ENCODE measurements around the gene LRIG3. TPM values are rescaled to one million over a fixed set of nuclear protein-coding genes. Genes with fewer than 3 reads are reported as not detected.

The LRIG3 gene
- total RNA-seq, 1 donor from 2014 or later = 80.9 TPM

DNA sequence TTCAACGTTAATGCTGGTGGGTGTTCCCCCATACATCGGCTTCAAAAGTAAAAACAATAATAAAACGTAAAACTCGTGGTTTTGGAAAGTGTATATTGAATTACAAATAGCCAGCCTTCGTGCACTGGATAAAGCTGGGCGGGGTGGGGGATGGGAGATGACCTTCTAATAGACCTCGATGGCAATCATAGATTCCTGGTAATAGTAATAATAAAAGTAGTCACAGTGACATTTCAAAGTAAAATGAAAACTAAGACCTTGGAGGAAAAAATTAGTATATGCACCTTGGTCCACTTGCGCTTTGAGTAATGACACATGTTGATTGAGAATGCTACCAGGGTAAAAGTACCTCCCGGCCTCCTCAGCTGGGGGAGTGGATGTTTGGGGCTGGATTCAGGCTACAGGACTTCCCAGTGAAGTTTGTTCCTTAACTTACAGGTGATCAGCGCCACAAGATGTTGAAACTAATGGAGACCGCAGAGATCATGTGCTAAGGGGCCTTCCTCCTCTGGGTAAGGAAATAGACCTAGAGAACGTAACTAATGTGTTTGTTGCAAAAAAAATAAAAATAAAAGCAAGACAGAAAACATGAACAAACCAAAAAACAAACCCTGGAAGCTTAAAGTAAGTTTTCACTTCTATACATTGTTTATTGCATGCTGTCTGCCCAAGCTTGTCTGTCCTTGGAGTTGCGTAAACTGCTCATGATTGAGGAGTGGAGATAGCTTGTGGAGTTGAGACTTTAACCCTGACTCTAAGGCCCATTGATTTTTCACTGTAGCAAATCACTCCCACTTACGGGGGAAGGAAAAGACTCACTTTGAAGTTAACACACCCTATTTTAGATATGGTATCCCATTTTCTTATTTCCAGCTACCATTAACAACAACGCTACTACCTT, 907 bp upstream of the LRIG3 start:
- peak overlapping the region; percentile 91 to 97 (median 94) for H3K9ac ChIP-seq (ENCODE audit: low read depth in 1 of 3, low read length in 3 of 3)
- peaks cover 0 to 8% (median 2%) of the 10 kb centered on the region in 3 donors for H3K4me1 ChIP-seq (ENCODE audit: control insufficient read depth in 3 of 3, insufficient read depth in 3 of 3, low read length in 3 of 3)
- H3K4me3 ChIP-seq (ENCODE audit: low read length in 3 of 3) = peak overlapping the region; percentile 90 to 99 (median 93)
- H3K9me3 ChIP-seq (ENCODE audit: control insufficient read depth in 3 of 3, low read length in 3 of 3) = no peaks in the 10 kb centered on the region
- H3K27ac ChIP-seq (ENCODE audit: low read depth, low read length) = peak overlapping the region; percentile 84
- no peaks in the 10 kb centered on the region for H3K36me3 ChIP-seq (ENCODE audit: control insufficient read depth in 3 of 3, insufficient read depth in 3 of 3, low read length in 3 of 3)
- H3K27me3 ChIP-seq (ENCODE audit: control insufficient read depth in 3 of 3, insufficient read depth in 3 of 3, low read length in 3 of 3) = no peaks in the 10 kb centered on the region

DNA sequence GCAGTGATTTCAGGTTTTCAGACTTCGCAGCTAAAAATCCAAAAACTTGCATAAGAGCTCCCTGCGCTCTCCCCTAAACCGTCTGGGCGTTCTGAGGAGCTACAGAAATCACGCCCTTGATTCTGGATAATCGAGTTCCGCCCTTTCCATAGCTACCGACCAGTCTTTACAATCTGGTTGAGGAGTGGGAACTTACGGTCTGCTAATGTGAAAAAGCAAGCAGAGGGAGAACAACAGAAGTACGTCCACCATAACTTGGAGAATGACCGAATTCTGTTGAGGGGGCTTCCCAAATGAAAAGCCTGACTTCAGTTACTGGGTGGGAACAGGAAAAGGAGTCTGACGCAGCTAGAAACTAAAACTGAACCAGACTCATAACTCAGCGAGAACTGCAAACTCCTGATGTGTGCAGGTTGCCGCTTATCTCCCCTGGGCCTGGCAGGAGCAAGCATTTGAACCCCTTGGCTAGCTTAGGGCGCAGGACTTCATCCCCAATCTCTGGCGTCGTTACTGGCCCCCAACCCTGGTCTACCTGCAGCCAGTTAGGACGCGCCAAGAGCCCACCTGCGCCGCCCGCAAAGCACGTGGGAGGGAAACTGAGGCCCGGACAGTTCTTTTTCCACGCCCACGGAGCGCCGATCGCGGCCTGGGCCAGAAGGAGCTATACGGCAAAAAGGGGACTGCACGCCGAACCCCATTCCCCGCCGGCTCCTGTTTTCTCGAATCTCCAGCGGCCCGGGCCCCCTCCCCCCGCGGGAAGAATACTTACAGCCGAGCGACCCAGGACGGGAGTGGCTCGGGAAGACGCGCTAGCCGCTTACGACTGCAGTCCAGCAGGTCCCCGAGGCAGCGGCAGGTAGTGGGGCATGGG, 838 bp downstream of the LRIG3 start:
- H3K27me3 ChIP-seq (ENCODE audit: control insufficient read depth in 3 of 3, insufficient read depth in 3 of 3, low read length in 3 of 3) = no peaks in the 10 kb centered on the region
- no peaks in the 10 kb centered on the region for H3K36me3 ChIP-seq (ENCODE audit: control insufficient read depth in 3 of 3, insufficient read depth in 3 of 3, low read length in 3 of 3)
- H3K4me3 ChIP-seq (ENCODE audit: low read length in 3 of 3) = peak overlapping the region; percentile 90 to 99 (median 93)
- H3K4me1 ChIP-seq (ENCODE audit: control insufficient read depth in 3 of 3, insufficient read depth in 3 of 3, low read length in 3 of 3) = peaks cover 2 to 19% (median 9%) of the 10 kb centered on the region in 3 donors
- H3K27ac ChIP-seq (ENCODE audit: low read depth, low read length) = peak overlapping the region; percentile 84
- no peaks in the 10 kb centered on the region for H3K9me3 ChIP-seq (ENCODE audit: control insufficient read depth in 3 of 3, low read length in 3 of 3)
- H3K9ac ChIP-seq (ENCODE audit: low read depth in 1 of 3, low read length in 3 of 3) = peak overlapping the region; percentile 91 to 97 (median 94)

DNA sequence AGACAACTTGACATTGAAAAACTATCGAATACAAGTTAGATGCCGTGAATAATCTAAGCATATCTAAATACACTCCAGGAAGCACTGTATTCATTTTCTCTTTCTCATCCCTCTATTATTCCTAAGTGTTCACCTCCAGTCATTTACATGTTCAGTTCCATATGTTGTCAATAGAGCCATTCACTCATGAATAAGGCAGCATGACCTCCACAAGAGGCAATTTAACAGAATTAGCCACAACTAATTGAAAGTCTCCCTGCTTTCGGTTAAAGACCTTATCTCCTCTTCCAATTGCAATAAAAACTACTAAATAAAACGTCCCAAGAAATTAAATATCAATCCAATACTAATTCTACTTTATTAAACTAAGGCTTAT, 1.8 kb downstream of the LRIG3 start:
- H3K4me1 ChIP-seq (ENCODE audit: control insufficient read depth in 3 of 3, insufficient read depth in 3 of 3, low read length in 3 of 3) = peaks cover 2 to 21% (median 12%) of the 10 kb centered on the region in 3 donors
- peaks cover 0 to 5% (median 4%) of the 10 kb centered on the region in 3 donors for H3K36me3 ChIP-seq (ENCODE audit: control insufficient read depth in 3 of 3, insufficient read depth in 3 of 3, low read length in 3 of 3)
- peak overlapping the region; percentile 91 to 97 (median 94) for H3K9ac ChIP-seq (ENCODE audit: low read depth in 1 of 3, low read length in 3 of 3)
- peak overlapping the region; percentile 84 for H3K27ac ChIP-seq (ENCODE audit: low read depth, low read length)
- no peaks in the 10 kb centered on the region for H3K9me3 ChIP-seq (ENCODE audit: control insufficient read depth in 3 of 3, low read length in 3 of 3)
- H3K27me3 ChIP-seq (ENCODE audit: control insufficient read depth in 3 of 3, insufficient read depth in 3 of 3, low read length in 3 of 3) = no peaks in the 10 kb centered on the region
- peak overlapping the region; percentile 90 to 99 (median 93) for H3K4me3 ChIP-seq (ENCODE audit: low read length in 3 of 3)

DNA sequence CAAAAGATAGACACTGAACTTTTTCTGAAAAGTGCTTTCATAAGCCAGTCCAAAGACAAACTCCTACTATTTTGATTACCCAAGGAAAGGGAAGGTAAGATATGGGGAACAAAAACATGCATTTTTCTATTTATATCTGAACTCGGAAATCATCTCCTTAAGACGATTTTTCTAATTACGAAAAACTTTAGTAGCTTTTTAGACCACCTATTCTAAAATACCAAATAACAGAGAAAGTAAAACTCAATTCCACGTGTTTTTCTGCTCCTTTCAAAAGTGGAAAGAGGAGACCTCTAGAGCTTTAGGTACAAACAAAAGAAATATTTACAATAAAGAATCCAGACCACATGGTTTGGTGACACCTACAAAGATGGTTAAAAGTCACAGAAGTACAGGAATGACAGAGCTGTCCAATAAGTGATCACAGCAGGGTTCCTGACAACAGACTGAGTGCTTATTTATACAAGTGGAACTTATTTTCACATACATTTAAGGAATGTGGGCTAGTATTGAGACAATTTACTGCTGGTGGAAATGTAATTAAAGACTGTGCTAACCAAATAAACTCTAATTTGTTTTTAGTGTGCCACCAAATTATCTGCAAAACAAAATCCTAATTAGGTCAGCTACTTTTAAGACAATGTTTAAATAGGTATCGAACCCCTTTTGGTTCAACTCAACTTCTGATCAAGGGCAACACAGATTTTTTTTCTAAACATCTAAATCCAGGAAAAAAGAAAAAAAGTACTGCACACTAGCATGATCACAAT, 2.4 kb downstream of the LRIG3 start:
- Histone ChIP-seq H3K36me3 (ENCODE audit: control insufficient read depth in 3 of 3, insufficient read depth in 3 of 3, low read length in 3 of 3) (peaks cover 0 to 7% (median 5%) of the 10 kb centered on the region in 3 donors), H3K9ac (ENCODE audit: low read depth in 1 of 3, low read length in 3 of 3) (peak overlapping the region; percentile 91 to 97 (median 94)), H3K27ac (ENCODE audit: low read depth, low read length) (peak overlapping the region; percentile 84), H3K4me1 (ENCODE audit: control insufficient read depth in 3 of 3, insufficient read depth in 3 of 3, low read length in 3 of 3) (peaks cover 2 to 21% (median 12%) of the 10 kb centered on the region in 3 donors), H3K27me3 (ENCODE audit: control insufficient read depth in 3 of 3, insufficient read depth in 3 of 3, low read length in 3 of 3) (no peaks in the 10 kb centered on the region), H3K9me3 (ENCODE audit: control insufficient read depth in 3 of 3, low read length in 3 of 3) (no peaks in the 10 kb centered on the region), H3K4me3 (ENCODE audit: low read length in 3 of 3) (peak overlapping the region; percentile 90 to 99 (median 93))

DNA sequence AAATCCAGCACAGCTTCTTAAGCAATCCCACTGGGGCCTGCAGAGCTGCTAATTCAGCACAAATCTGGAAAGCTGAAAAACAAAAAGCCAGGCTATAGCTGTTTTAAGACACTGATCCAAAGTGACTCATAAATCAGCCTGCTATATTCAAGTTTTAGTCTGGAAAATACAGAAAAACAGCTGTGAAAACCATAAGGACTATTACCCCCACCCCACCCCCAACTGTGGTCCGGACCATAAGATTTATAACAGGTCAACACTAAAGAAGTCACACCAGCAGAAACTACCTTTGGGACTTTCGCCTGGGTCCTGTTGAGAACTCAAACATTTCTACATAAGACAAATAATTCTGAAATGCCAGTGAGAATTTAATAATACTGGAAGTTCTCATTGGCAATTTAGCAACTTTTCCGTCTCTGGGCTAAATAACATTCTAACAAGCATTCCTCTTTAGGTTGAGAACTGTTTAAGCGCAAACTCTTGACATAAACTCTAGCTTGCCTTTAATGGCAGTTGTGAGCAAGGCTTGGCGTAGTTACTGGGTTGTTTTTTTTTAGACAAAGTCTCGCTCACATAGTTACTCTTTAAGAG, 3.3 kb downstream of the LRIG3 start:
- peaks cover 2 to 21% (median 12%) of the 10 kb centered on the region in 3 donors for H3K4me1 ChIP-seq (ENCODE audit: control insufficient read depth in 3 of 3, insufficient read depth in 3 of 3, low read length in 3 of 3)
- H3K27ac ChIP-seq (ENCODE audit: low read depth, low read length) = peak overlapping the region; percentile 84
- peak overlapping the region; percentile 90 to 99 (median 93) for H3K4me3 ChIP-seq (ENCODE audit: low read length in 3 of 3)
- peaks cover 2 to 13% (median 5%) of the 10 kb centered on the region in 3 donors for H3K36me3 ChIP-seq (ENCODE audit: control insufficient read depth in 3 of 3, insufficient read depth in 3 of 3, low read length in 3 of 3)
- H3K9me3 ChIP-seq (ENCODE audit: control insufficient read depth in 3 of 3, low read length in 3 of 3) = no peaks in the 10 kb centered on the region
- no peaks in the 10 kb centered on the region for H3K27me3 ChIP-seq (ENCODE audit: control insufficient read depth in 3 of 3, insufficient read depth in 3 of 3, low read length in 3 of 3)
- peak overlapping the region; percentile 91 to 97 (median 94) for H3K9ac ChIP-seq (ENCODE audit: low read depth in 1 of 3, low read length in 3 of 3)

DNA sequence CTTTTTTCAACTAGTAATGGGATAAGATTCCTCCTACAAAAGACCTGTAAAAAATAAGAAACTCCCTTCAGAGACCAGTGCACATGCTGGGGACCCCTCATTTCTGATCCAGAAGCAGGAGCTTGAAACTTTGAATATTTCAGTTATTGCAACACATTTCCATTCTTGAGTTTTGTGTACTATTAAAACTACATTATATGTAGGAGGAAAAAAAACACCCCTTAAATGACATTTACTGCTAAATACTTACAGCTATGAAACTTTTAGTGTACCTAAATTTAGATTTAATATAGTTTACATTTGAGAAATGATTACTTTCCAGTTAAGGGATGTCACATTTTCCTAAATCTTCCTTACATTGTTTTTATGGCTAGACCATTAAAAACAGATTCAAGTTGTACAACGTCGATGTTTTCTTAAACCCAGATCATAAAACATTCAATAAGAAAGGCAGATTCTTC, 4.1 kb downstream of the LRIG3 start:
- Histone ChIP-seq H3K27ac (ENCODE audit: low read depth, low read length) (peak overlapping the region; percentile 84), H3K27me3 (ENCODE audit: control insufficient read depth in 3 of 3, insufficient read depth in 3 of 3, low read length in 3 of 3) (no peaks in the 10 kb centered on the region), H3K9ac (ENCODE audit: low read depth in 1 of 3, low read length in 3 of 3) (peak overlapping the region; percentile 27 to 43 (median 42)), H3K4me1 (ENCODE audit: control insufficient read depth in 3 of 3, insufficient read depth in 3 of 3, low read length in 3 of 3) (peaks cover 2 to 21% (median 12%) of the 10 kb centered on the region in 3 donors), H3K4me3 (ENCODE audit: low read length in 3 of 3) (peak overlapping the region in 1 of 3 donors; percentile 99), H3K9me3 (ENCODE audit: control insufficient read depth in 3 of 3, low read length in 3 of 3) (no peaks in the 10 kb centered on the region), H3K36me3 (ENCODE audit: control insufficient read depth in 3 of 3, insufficient read depth in 3 of 3, low read length in 3 of 3) (peaks cover 2 to 13% (median 5%) of the 10 kb centered on the region in 3 donors)

DNA sequence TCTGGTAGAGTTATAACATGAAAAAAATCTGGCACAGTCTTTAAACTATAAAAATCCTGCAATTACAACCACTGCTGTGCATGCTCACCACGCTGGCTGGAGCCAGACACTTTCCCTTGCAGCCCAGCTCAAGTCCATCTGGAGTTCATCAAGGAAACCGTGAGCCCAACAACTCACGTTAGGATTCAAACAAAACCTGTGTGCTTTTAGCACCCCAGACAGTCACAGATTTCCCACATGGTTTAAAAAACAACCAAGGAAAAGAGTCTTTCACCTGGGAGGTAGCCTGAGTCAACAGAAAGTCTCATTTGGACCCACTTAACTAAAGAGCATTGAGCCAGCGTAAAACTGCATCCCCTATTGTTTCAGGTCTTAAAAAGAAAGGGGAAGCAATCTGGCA, 4.7 kb downstream of the LRIG3 start:
- Histone ChIP-seq H3K9me3 (ENCODE audit: control insufficient read depth in 3 of 3, low read length in 3 of 3) (no peaks in the 10 kb centered on the region), H3K27ac (ENCODE audit: low read depth, low read length) (peak overlapping the region; percentile 84), H3K9ac (ENCODE audit: low read depth in 1 of 3, low read length in 3 of 3) (peak overlapping the region; percentile 14 to 43 (median 42)), H3K27me3 (ENCODE audit: control insufficient read depth in 3 of 3, insufficient read depth in 3 of 3, low read length in 3 of 3) (no peaks in the 10 kb centered on the region), H3K36me3 (ENCODE audit: control insufficient read depth in 3 of 3, insufficient read depth in 3 of 3, low read length in 3 of 3) (peaks cover 2 to 13% (median 9%) of the 10 kb centered on the region in 3 donors), H3K4me3 (ENCODE audit: low read length in 3 of 3) (peak overlapping the region; percentile 40 to 45 (median 41)), H3K4me1 (ENCODE audit: control insufficient read depth in 3 of 3, insufficient read depth in 3 of 3, low read length in 3 of 3) (peaks cover 2 to 15% (median 12%) of the 10 kb centered on the region in 3 donors)

DNA sequence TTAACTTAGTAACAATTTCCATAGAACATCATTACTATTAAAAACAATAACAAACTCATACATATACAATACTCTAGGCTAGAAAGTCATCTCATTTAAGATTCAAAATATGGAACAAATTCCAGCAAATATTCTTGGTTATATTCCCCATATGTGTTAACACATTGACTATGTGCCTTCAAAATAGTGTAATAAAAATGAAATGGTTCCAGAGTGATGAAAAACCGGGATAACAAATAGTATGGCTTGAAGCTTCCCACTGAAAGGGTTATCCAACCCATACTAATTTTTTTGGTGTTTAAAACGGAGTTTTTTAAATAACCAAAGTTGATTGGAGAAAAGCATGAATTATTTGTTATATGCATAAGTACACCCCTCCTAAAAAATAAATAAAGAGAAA, 5.3 kb downstream of the LRIG3 start:
- Histone ChIP-seq H3K27ac (ENCODE audit: low read depth, low read length) (no peak overlapping the region), H3K4me3 (ENCODE audit: low read length in 3 of 3) (peak overlapping the region in 1 of 3 donors; percentile 40)

DNA sequence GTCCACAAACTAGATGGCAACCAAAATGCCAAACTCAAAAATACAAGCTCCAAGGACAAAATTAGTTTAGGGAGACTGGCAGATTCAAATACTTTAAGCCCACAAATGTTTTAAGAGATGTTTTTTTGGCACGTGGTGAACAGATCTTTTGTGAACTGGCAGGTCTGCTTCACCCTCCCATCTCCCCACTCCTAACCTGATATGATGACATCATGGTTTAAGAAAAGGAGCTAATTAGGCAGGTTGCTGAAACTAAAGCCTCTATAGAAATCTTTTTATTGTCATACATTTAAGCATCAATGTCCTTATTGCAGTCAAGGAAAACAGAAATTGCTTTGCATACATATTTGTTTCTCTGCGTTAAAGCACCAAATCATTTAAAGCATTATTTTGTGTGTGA, 5.8 kb downstream of the LRIG3 start:
- Histone ChIP-seq H3K27me3 (ENCODE audit: control insufficient read depth in 3 of 3, insufficient read depth in 3 of 3, low read length in 3 of 3) (no peaks in the 10 kb centered on the region), H3K9ac (ENCODE audit: low read depth in 1 of 3, low read length in 3 of 3) (peak overlapping the region in 1 of 3 donors; percentile 5), H3K36me3 (ENCODE audit: control insufficient read depth in 3 of 3, insufficient read depth in 3 of 3, low read length in 3 of 3) (peaks cover 2 to 13% (median 11%) of the 10 kb centered on the region in 3 donors), H3K4me1 (ENCODE audit: control insufficient read depth in 3 of 3, insufficient read depth in 3 of 3, low read length in 3 of 3) (peaks cover 2 to 14% (median 12%) of the 10 kb centered on the region in 3 donors), H3K27ac (ENCODE audit: low read depth, low read length) (no peak overlapping the region), H3K4me3 (ENCODE audit: low read length in 3 of 3) (no peak overlapping the region), H3K9me3 (ENCODE audit: control insufficient read depth in 3 of 3, low read length in 3 of 3) (no peaks in the 10 kb centered on the region)

More for the DNA sequence above, 5.3 kb downstream of the LRIG3 start:
- no peaks in the 10 kb centered on the region for H3K9me3 ChIP-seq (ENCODE audit: control insufficient read depth in 3 of 3, low read length in 3 of 3)
- H3K4me1 ChIP-seq (ENCODE audit: control insufficient read depth in 3 of 3, insufficient read depth in 3 of 3, low read length in 3 of 3) = peaks cover 2 to 14% (median 12%) of the 10 kb centered on the region in 3 donors
- no peak overlapping the region for H3K9ac ChIP-seq (ENCODE audit: low read depth in 1 of 3, low read length in 3 of 3)
- H3K27me3 ChIP-seq (ENCODE audit: control insufficient read depth in 3 of 3, insufficient read depth in 3 of 3, low read length in 3 of 3) = no peaks in the 10 kb centered on the region
- peaks cover 2 to 13% (median 11%) of the 10 kb centered on the region in 3 donors for H3K36me3 ChIP-seq (ENCODE audit: control insufficient read depth in 3 of 3, insufficient read depth in 3 of 3, low read length in 3 of 3)
